ENCODE results near the gene ASAP2. TPM values are rescaled to one million over a fixed set of nuclear protein-coding genes. Genes with fewer than 3 reads are reported as not detected.

ASAP2 gene
- total and polyA plus RNA-seq, 9 of the 15 experiments (the other 6 are each of a cell fraction or from before 2014, with no cell fraction given) = 0.06 to 4.3 (median 3.1) TPM

DNA sequence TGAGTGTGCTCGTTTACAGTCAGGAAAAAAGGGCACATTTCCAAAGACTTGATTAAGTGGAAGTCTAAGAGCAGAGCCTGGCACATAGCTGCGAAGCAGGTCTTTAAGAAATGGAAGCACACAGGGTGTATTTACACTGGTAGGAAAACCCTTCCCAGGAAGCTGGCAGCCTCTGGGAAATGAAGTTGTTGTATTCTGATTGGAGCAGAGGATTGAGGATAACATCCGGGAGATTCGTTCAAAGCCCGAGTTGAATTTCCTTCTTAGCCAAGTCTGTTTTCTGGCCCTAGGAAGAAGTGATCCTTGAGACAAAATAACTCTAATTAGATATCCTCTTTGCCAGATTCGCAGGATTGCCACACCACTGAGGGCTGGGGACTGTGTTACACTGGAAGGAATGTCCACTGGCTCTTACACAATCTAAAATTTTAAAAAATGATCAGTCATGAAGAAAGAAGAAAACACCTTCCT is 140.8 kb downstream of the ASAP2 start:
- H3K9me3 ChIP-seq (replicated peaks; ENCODE audit: control insufficient read depth, insufficient read depth, low read depth, low read length) = no peaks in the 10 kb centered on the region
- no peak overlapping the region for H3K4me3 ChIP-seq
- WGBS (ENCODE audit: insufficient coverage, low coverage, missing lambda C conversion rate) = 24% methylated on average over 6 of the region's 6 CpGs
- H3K79me2 ChIP-seq (ENCODE audit: control insufficient read depth, insufficient read depth, low read length) = no peaks in the 10 kb centered on the region
- BruUV-seq (replicated peaks) = no TSS peak
- ChIA-PET POLR2A (no interaction called here), CTCF (ENCODE audit: low intra/inter-chr PET ratio) (no interaction called here)
- in situ Hi-C loops (cut with MboI) = no loop called here
- no peaks in the 10 kb centered on the region; the same call in 1 of the 2 replicates for H4K20me1 ChIP-seq (replicated peaks; ENCODE audit: control insufficient read depth, insufficient read depth, low read length)
- H3K9me1 ChIP-seq (ENCODE audit: control insufficient read depth, insufficient read depth, low read length) = no peaks in the 10 kb centered on the region
- H3K4me2 ChIP-seq (ENCODE audit: insufficient read depth, low read length) = no peak overlapping the region
- no peak overlapping the region for H2AFZ ChIP-seq (ENCODE audit: low read depth, low read length)
- no peak overlapping the region for H3K27ac ChIP-seq (ENCODE audit: extremely low read depth, low read depth, low read length)
- H3K36me3 ChIP-seq (ENCODE audit: control insufficient read depth, insufficient read depth, low read length) = no peaks in the 10 kb centered on the region; the same call in 2 of the 3 replicates
- H3K9ac ChIP-seq (ENCODE audit: insufficient read depth in 1 of 2, low read depth in 2 of 2, low read length in 2 of 2) = no peak overlapping the region
- H3K27me3 ChIP-seq (ENCODE audit: control insufficient read depth in 2 of 2, insufficient read depth in 2 of 2, low read length in 2 of 2) = peaks cover 2 to 10% of the 10 kb centered on the region in 2 experiments; a peak in 1 of 5 replicates
- H3K4me1 ChIP-seq (replicated peaks in 1 of 2; ENCODE audit: control insufficient read depth in 2 of 2, insufficient read depth in 2 of 2, low read length in 2 of 2) = peaks cover 0 to 3% of the 10 kb centered on the region in 2 experiments; a peak in 1 of 5 replicates
- intact Hi-C loops (cut with micrococcal nuclease) = no loop called here
- DNase-seq (ENCODE audit: extremely low read depth in 1 of 4, low spot score in 3 of 4) = no peak
- no peak for ATAC-seq
- no peak for FAIRE-seq
- TF ChIP-seq GATAD2A (IDR thresholded peaks at IDR 0.05) (no peak), MCM7 (IDR thresholded peaks at IDR 0.05) (no peak), TAL1 (IDR thresholded peaks at IDR 0.05) (no peak), ZNF583 (CRISPR knock-in tag; IDR thresholded peaks at IDR 0.05) (no peak), REST (IDR thresholded peaks at IDR 0.05; ENCODE audit: borderline replicate concordance) (no peak), REST (CRISPR knock-in tag; IDR thresholded peaks at IDR 0.05; ENCODE audit: low read depth) (no peak), HDAC2 (IDR thresholded peaks at IDR 0.05) (no peak), RFX1 (IDR thresholded peaks at IDR 0.05) (no peak), HDAC3 (IDR thresholded peaks at IDR 0.05; ENCODE audit: borderline replicate concordance, partially characterized antibody) (no peak), ZNF699 (CRISPR knock-in tag; IDR thresholded peaks at IDR 0.05; ENCODE audit: insufficient replicate concordance) (no peak), CCAR2 (IDR thresholded peaks at IDR 0.05; ENCODE audit: low read depth, low read length) (no peak), CEBPB (tag; IDR thresholded peaks at IDR 0.05) (no peak), BCLAF1 (IDR thresholded peaks at IDR 0.05; ENCODE audit: borderline replicate concordance in 1 of 2, control insufficient read depth in 1 of 2, low read depth in 2 of 2, low read length in 1 of 2) (no peak), CBX2 (IDR thresholded peaks at IDR 0.05; ENCODE audit: insufficient read depth, low read length, poor library complexity, severe bottlenecking) (no peak)
